IPS-NIHi11 (cell line): ENCODE results near the gene GUSB.
A peak's percentile ranks its signal among the peaks of the same experiment; 100 is the strongest.
"Not testable (repeated sequence)": the region's sequence is repeated elsewhere in the genome, so short reads cannot be mapped to it uniquely, and the experiment has no call there.

Experiments
- DNase-seq: peaks from one replicate; pipeline ENCODE4 v3.0.0; 2012; ENCODE audit warnings: mixed read lengths, low spot score

The GUSB gene

DNA sequence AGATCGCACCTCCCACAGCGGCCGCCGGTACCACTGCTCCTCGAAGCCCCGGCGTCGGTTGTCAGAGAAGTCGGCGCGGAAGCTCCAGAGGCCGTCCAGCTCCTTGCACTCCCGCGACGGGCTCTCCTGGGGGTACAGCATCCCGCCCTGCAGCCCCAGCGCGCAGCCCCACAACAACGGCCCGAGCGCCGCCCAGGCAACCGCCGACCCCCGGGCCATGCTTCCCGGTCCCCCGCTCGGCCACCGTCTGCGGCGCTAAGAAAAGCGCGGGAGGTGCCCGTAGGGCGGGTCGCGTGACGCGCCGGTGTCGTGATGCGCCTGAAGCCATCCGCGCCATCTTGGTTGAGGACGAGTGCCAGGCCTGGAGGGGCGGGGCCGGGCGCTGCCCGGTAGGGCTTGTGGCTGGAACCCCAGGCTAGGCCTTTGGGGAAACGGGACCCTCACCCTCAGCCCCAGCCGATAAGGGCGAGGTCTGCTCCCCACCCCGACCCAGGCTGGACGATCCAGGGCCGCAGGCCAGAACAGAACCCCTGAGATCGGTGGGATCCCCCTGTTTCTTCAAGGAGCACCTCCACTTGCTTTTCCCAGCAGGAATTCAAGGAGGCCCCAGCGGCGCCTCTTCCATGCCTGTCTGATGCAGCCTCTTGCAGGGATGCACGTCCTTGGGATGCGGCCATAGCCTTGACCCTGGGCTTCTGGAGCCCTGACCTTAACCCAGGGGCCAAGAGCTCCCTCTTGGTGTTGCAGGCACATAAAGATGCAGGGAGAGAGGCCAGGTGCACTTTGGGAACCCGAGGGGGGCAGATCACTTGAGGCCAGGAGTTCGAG, at the start of gene GUSB:
GUSB (minus strand) TSS at position 249 of the 828 bp plus-strand sequence; CDS start at position 219, 30 bp downstream.
- DNase-seq, result peak; percentile 99

GRCh38 chr7:66028342-66028741, 46.3 kb upstream of the GUSB start:
- DNase-seq, result not testable (repeated sequence)

DNA sequence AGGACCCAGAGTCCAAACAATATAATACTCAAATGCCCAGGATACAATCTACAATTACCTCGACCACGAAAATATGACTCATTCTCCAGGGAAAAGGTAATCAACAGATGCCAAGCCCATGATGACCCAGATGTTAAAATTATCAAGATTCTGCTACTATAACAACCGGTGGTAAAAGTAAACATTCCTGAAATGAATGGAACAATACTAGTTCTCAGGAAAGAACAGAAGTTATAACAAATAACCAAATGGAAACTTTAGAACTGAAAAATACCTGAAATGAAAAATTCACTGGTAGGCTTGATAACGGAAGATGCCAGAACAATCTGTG, 34.1 kb upstream of the GUSB start:
- DNase-seq, result no peak

GRCh38 chr7:66015440-66016130, 33.6 kb upstream of the GUSB start:
- DNase-seq, result no peak

- peak; percentile 64 for DNase-seq
Observed at GRCh38 chr7:66013938-66014337, 31.9 kb upstream of the GUSB start.

GRCh38 chr7:66007232-66007631, 25.2 kb upstream of the GUSB start:
- no peak for DNase-seq

- DNase-seq, result not testable (repeated sequence)
Observed at GRCh38 chr7:66005115-66005671, 23.2 kb upstream of the GUSB start.

DNA sequence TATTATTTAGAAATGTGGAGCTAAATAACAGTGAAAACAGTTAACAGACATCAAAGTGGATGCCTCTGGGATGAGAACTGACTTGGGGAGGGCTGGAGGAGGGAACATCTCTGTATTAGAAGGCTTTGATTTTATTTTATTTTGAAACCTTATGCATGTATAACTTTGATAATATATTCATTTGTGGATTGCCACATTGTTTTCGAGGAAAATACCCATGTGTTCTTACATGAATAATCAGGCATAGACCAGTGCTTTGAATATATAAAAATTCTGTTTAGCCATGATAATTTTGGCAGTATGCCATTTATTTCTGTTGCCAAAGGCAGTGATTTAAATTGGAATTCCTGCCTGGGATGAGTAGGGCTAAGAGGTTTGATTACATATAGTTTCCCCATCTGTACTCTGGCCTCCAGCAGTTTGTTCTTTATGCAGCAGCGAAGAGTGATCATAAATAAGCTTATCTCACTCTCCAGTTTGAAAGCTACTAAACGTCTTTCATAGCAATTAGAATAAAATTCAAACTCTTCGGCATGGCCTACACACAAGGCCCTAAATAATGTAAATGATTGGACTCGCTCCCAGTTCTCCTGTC, 18.9 kb upstream of the GUSB start:
- DNase-seq, result not testable (repeated sequence)

- not testable (repeated sequence) for DNase-seq
Observed at GRCh38 chr7:65994984-65995383, 13.0 kb upstream of the GUSB start.

GRCh38 chr7:65992526-65992925, 10.5 kb upstream of the GUSB start:
- DNase-seq, result no peak

DNA sequence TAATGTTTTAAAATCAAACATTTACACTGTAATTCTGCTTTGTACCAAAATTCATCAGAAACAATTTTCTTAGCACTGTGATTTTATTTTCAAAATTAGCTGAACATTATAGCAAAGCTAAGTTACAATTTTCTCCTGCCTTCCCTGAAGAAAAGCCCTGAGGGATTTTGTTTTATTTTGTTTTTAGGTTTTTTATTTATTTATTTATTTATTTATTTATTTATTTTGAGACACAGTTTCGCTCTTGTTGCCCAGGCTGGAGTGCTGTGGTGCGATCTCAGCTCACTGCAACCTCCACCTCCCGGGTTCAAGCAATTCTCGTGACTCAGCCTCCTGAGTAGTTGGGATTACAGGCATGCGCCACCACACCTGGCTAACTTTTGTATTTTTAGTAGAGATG, 9.8 kb upstream of the GUSB start:
- DNase-seq, result not testable (repeated sequence)

DNA sequence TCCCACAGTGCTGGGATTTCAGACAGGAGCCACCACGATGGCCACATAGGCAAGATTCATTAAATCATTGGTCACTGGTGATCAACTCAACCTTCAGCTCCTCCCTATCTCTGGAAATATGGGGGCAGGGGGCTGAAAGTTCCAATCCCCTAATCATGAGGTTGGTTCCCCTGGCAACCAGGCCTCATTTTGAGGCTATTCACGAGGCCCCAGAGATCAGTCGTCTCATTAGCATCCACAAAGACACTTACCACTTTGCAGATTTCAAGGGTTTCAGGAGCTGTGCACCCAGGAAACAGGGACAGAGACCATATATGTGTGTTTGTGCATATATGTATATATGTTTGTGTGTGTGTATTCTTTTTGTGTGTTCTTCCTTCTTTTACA, 7.7 kb upstream of the GUSB start:
- no peak for DNase-seq

DNA sequence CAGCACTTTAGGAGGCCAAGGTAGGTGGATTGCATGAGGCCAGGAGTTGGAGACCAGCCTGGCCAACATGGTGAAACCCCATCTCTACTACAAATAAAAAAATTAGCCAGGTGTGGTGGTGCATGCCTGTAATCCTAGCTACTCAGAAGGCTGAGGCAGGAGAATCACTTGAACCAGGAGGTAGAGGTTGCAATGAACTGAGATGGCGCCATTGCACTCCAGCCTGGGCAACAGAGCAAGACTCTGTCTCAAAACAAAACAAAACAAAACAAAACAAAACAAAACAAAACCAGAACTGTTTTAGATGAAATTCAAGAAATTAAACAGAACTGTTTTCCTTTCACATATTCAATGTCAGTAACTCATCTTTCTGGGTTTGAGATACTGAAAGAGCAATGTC, 6.5 kb upstream of the GUSB start:
- DNase-seq, result not testable (repeated sequence)

DNA sequence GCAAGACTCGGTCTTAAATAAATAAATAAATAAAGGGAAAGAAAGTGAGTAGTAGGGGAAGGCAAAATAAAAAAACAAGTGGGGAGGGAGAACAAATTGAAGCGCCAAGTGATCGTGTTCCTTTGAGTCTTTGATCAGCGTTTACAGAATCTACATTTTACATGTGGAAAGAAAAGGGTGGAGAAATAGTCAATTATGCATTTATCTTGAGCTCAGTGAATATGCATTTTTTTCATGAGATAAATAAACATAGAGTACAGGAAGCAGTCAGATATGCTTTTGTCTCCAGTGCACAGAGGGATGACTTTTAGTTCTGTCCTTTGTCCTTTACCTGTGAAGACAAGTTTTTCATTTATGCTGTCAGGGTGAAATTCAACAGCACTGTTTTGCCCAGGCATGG, 6.1 kb upstream of the GUSB start:
- no peak for DNase-seq

DNA sequence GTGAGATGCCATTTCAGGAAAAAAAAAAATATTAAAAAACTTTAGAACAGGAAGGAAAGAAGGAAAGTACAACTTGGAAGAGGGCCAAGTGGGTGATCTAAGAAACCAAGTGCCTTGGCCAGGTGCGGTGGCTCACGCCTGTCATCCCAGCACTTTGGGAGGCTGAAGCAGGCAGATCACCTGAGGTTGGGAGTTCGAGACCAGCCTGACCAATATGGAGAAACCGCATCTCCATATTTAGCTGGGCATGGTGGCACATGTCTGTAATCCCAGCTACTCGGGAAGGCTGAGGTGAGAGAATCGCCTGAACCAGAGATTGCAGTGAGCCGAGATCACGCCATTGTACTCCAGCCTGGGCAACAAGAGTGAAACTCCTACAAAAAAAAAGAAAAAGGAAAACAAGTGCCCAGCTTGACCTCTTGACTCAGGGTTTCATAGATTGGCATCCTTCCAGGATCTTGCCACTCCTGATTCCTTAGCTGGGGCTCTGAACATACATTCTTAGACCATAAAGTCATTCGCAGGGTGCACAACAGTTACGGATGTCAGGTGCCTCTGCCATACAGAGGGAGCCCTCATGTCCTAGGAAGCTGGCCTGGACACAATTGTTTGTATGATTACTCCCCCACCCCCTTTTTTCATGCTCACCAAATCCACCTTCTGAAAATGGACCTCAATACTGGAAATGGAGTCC, 2.1 kb upstream of the GUSB start:
- no peak for DNase-seq

- DNase-seq, result no peak
Observed at GRCh38 chr7:65980478-65981250, 1.3 kb downstream of the GUSB start.

- DNase-seq, result no peak
Observed at GRCh38 chr7:65979583-65980477, 2.2 kb downstream of the GUSB start.

- DNase-seq, result no peak
Observed at GRCh38 chr7:65978891-65979582, 3.0 kb downstream of the GUSB start.

DNA sequence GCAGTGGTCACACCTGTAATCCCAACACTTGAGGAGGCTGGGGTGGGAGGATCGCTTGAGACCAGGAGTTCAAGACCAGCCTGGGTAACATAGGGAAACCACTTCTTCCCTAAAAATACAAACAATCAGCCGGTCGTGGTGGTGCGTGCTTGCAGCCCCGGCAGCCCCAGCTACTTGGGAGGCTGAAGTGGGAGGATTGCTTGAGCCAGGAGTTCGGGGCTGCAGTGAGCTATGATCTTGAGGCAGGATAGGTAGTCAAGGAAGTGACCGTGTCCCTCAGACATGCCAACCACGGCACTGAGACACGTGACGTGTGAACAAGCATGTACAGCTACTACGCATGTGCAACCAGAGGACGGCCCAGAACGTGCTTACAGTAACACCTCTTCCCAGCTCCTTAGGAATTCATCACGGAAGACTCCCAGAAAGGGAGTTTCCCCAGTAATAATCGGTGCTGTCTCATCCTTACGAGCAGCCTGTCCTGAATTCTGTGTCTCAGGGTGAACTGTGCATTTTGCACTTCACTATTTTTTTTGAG, 5.3 kb downstream of the GUSB start:
- DNase-seq, result no peak
